Astrocyte of the cerebellum (primary cell): ENCODE results near the gene PARK7.

Experiments used
- DNase-seq: peaks from one replicate; pipeline ENCODE4 v3.0.0-alpha.2; 2011; ENCODE audit warnings: low read depth
- H3K4me3 ChIP-seq: 2 replicates; pipeline ENCODE4 v1.5.1; 2011; ENCODE audit warnings: mild to moderate bottlenecking, low read depth, low read length, moderate library complexity
- CTCF ChIP-seq: IDR thresholded peaks from 2 replicates; pipeline ENCODE4 v1.5.1; 2012; ENCODE audit warnings: low read length, low read depth, moderate library complexity, mild to moderate bottlenecking; ENCODE audit errors: missing control alignments
- in situ Hi-C: cut with HindIII; loops from 2 replicates; pipeline ENCODE4 v1.10.0; 2017; ENCODE audit warnings: low sequenced_read_pairs

PARK7 gene

DNA sequence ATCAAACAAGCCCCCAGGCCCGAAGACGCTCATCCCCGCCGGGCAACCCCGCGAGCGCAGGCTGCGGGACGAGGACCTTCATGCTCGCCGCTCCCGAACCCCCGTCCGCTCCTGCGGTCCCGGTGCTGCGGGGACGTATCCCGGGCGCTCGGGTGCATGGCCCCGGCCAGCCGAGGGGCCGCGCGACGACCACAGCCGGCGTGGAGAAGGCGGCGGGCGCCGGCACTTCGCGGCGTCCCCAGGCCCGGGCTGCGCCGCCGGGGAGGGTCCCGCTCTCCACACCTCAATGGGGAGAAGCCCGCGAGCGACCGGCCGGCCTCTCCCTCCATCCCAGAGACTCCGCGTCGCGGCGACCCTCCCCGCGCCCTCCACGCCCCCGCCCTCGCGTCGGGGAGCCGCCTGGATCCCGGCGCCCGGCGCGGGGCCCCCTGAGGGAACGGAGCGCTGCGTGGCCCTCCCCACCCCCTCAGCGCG lies 64.2 kb downstream of the PARK7 start:
- no peak for DNase-seq
- in situ Hi-C loops, result no loop called here
- peak overlapping the region; percentile 92 for H3K4me3 ChIP-seq
- no peak for TF ChIP-seq CTCF

- TF ChIP-seq CTCF, result no peak
- in situ Hi-C loops, result no loop called here
- H3K4me3 ChIP-seq, result peak within 1 kb of the TSS; percentile 92
- DNase-seq, result peak; percentile 88
Measured at GRCh38 chr1:8026153-8026975, 64.9 kb downstream of the PARK7 start, which contains the start of gene ERRFI1. ERRFI1 (minus strand) TSS chr1:8026309; CDS start chr1:8015619, 10,690 bp downstream.

- TF ChIP-seq CTCF, result no peak
- DNase-seq, result no peak
- H3K4me3 ChIP-seq, result peak overlapping the region; percentile 92
- in situ Hi-C loops, result no loop called here
Measured at GRCh38 chr1:8026976-8027747, 65.7 kb downstream of the PARK7 start.

DNA sequence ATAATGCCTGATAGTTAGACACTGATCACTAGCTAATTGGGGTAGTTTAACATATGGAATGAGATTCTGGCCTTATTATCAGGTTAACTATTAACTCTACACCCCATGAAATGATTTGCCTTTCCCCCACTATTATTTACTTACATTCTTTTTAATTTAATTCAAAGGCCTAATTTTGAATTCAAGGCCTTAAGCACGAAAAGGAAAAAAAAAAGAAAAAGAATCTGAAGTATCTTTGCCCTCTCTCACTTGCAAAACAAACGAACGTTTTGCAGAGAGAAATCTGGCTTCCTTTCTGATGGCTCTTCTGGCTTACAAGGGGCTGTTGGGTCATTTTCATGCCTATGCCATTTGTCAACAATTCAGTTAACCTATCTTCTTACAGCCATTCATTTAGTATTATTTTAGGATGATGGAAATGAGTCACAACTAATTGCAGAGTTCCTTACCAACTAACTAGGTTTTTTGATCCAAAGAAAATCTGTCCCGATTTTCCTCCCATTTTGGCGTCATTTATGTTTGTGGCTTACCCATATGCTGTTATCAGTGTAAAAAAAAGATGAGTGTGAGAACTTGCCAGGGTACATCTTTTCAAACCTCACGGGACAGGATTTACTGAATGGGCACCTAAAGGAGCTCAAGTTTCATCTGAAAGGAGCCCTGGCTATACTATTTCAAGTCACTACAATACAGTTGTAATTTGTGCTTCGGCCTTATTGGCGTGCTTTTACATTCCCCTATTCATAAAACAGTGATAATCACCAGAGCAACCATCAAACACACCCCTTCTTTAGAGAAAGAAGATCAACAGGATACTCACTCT lies 66.4 kb downstream of the PARK7 start:
- peak overlapping the region; percentile 92 for H3K4me3 ChIP-seq
- in situ Hi-C loops, result no loop called here
- no peak for TF ChIP-seq CTCF
- DNase-seq, result no peak

DNA sequence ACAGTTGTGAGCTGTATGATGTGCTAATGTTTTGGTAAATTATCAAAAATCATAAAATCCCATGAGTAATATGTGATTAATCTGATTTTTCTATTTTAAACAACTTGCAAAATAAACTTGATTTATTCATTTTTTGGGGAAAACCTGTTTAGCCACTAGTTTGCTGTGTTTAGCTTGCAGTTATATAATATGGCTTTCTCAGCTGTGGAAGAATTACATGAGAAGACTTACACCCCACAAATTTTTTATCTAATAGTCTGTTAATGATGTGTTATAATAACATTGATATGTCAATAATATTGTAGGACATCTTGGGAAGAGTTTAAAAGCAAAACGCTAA lies 67.0 kb downstream of the PARK7 start:
- no peak for TF ChIP-seq CTCF

DNA sequence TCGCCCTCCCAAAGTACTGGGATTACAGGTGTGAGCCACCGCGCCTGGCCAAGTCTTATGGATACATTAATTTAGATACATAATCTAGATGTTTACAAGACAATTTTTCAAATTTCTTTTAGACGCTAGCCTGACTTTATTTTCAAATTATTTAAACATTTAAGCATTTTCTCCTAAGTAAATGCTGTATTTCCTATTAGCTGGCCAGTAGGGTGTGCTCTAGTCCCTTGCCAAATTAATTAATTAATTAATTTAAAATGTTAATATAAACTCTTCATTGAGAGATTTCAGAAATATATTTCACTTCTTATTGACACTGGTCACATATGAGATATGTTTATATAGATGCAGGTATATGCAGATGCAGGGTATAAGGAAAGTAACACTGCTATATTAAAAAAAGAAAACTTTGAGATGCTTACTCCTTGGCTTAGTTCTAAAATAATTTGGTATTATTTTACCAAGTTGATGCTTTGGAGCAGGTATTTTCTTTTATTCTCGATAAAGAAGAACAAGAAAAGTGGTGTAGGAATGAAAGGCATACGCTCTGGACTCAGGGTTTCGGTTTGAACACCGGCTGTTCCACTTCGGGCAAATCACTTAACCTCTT lies 69.8 kb downstream of the PARK7 start:
- TF ChIP-seq CTCF, result peak; percentile 52

More for the DNA sequence above, 67.0 kb downstream of the PARK7 start:
- DNase-seq, result no peak
- in situ Hi-C loops, result no loop called here
- H3K4me3 ChIP-seq, result no peak overlapping the region

More for the DNA sequence above, 69.8 kb downstream of the PARK7 start:
- DNase-seq, result peak; percentile 67
- in situ Hi-C loops, result no loop called here
- no peak overlapping the region for H3K4me3 ChIP-seq
